RWPE1 (cell line): ENCODE measurements around the gene EXOSC10.
"Not testable (repeated sequence)": the region's sequence is repeated elsewhere in the genome, so short reads cannot be mapped to it uniquely, and the experiment has no call there.

Source experiments
- CTCF ChIA-PET: fragments of 350-600 bp; sonication (Branson Sonifier 250); formaldehyde crosslinking; extraction: SDS; loops from one replicate; lab custom pipeline; 2021; lab: Yijun Ruan, JAX
- POLR2A ChIA-PET: fragments of 400-600 bp; formaldehyde crosslinking; extraction: SDS; loops from one replicate; lab custom pipeline; 2020; ENCODE audit warnings: antibody characterized with exemption; ENCODE audit not compliant: low non-redundant PET; lab: Yijun Ruan, JAX
- DNase-seq: peaks from one replicate; pipeline ENCODE4 v3.0.0; 2012; ENCODE audit warnings: low spot score
- H3K27ac ChIP-seq: fragments of 450-650 bp; 2 replicates; pipeline ENCODE4 v1.5.1; 2017
- TF ChIP-seq, protein P1 (sequence below): fragments of 450-650 bp; conservative IDR thresholded peaks from 2 replicates; pipeline ENCODE4 v1.5.1; 2017; ENCODE audit warnings: low read depth, mild to moderate bottlenecking

The EXOSC10 gene

GRCh38 chr1:11042995-11043874, 56.4 kb downstream of the EXOSC10 start:
- DNase-seq, result no peak
- POLR2A ChIA-PET, result no interaction called here
- CTCF ChIA-PET, result interaction anchor here (0.7 to 0.9 kb wide), 3 partner anchors 283 to 682 kb away, joined by 3 to 4 read pairs (median 3); no protein-coding TSS in a partner anchor
- H3K27ac ChIP-seq, result no peak overlapping the region
- TF ChIP-seq, protein P1, sequence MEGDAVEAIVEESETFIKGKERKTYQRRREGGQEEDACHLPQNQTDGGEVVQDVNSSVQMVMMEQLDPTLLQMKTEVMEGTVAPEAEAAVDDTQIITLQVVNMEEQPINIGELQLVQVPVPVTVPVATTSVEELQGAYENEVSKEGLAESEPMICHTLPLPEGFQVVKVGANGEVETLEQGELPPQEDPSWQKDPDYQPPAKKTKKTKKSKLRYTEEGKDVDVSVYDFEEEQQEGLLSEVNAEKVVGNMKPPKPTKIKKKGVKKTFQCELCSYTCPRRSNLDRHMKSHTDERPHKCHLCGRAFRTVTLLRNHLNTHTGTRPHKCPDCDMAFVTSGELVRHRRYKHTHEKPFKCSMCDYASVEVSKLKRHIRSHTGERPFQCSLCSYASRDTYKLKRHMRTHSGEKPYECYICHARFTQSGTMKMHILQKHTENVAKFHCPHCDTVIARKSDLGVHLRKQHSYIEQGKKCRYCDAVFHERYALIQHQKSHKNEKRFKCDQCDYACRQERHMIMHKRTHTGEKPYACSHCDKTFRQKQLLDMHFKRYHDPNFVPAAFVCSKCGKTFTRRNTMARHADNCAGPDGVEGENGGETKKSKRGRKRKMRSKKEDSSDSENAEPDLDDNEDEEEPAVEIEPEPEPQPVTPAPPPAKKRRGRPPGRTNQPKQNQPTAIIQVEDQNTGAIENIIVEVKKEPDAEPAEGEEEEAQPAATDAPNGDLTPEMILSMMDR, result no peak

- DNase-seq, result no peak
- ChIA-PET POLR2A (no interaction called here), CTCF (no interaction called here)
- TF ChIP-seq, protein P1, result no peak
- H3K27ac ChIP-seq, result no peak overlapping the region
Observed at GRCh38 chr1:11042065-11042464, 57.6 kb downstream of the EXOSC10 start.

GRCh38 chr1:11041048-11041447, 58.6 kb downstream of the EXOSC10 start:
- ChIA-PET POLR2A (no interaction called here), CTCF (no interaction called here)
- no peak overlapping the region for H3K27ac ChIP-seq
- TF ChIP-seq, protein P1, result no peak
- DNase-seq, result no peak

DNA sequence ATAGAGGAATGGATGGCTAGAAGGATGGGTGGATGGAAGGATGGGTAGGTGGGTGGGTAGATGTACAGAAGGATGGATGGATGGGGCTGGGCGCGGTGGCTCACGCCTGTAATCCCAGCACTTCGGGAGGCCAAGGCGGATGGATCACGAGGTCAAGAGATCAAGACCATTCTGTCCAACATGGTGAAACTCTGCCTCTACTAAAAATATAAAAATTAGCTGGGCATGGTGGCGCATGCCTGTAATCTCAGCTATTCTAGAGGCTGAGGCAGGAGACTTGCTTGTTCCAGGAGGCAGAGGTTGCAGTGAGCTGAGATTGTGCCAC, 59.6 kb downstream of the EXOSC10 start:
- POLR2A ChIA-PET, DNase-seq, H3K27ac ChIP-seq: not testable (repeated sequence)
- CTCF ChIA-PET, result interaction anchor here (0.9 kb wide), 1 partner anchor 21 kb away, joined by 3 read pairs; no protein-coding TSS in a partner anchor

DNA sequence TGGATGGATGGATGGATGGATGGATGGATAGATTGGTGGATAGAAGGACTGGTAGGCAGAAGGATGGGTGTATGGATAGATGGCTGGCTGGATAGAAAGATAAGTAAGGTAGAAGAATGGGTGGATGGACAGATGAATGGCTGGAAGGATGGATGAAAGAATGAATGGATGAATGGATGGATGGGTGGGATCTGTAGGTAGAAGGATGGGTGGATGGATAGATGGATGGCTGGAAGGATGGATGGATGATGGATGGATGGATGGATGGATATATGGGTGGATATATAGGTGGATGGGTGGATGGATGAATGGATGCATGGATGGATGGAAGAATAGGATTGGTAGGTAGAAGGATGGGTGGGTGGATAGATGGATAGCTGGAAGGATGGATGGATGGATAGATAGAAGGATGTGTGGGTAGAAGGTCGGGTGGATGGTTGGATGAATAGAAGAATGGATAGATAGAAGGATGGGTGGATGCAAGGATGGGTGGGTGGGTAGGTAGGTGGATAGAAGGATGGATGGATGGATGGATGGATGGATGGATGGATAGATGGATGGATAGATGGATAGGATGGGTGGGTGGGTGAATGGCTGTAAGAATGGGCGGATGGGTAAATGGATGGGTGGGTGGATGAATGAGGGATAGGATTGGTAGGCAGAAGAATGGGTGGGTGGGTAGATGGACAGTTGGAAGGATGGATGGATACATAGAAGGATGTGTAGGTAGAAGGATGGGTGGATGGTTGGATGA, 60.1 kb downstream of the EXOSC10 start:
- TF ChIP-seq, protein P1, result no peak
- ChIA-PET CTCF (interaction anchor here (0.6 to 0.9 kb wide), 3 partner anchors 21 to 606 kb away, joined by 3 to 6 read pairs (median 3); no protein-coding TSS in a partner anchor), POLR2A (no interaction called here)
- no peak for DNase-seq
- no peak overlapping the region for H3K27ac ChIP-seq

- TF ChIP-seq, protein P1, result peak; percentile 97
- no peak overlapping the region for H3K27ac ChIP-seq
- DNase-seq, result peak; percentile 78
- ChIA-PET POLR2A (no interaction called here), CTCF (interaction anchor here (0.5 to 2.5 kb wide), 57 partner anchors 9 to 929 kb away, joined by 3 to 22 read pairs (median 4); partner anchors contain the start of genes ANGPTL7, FBXO6, MASP2 and MTOR)
Observed at GRCh38 chr1:11037740-11038182, 61.9 kb downstream of the EXOSC10 start.

DNA sequence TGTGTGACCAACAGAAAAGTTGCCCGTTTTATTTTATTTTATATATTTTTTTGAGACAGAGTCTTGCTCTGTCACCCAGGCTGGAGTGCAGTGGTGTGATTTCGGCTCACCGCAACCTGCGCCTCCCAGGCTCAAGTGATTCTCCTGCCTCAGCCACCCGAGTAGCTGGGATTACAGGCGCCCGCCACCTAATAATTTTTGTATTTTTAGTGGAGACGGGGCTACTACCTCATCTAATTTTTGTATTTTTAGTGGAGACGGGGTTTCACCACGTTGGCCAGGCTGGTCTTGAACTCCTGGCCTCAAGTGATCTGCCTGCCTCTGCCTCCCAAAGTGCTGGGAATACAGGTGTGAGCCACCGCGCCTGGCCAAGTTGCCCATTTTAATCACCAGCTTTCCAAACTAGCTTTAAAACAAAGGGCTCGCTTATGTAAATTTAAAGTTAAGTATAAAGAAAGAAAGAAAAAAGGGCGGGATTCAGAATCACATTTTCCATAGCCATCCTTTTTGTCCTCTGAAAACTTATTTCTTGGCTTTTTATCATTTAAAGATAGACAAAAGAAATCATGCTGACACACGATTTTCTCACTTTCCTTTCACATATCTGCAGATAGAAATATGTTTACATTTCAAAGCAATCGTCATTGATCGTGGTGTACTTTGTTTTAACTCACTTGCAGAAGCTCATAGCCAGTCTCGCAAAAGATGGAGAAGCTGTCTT, 62.5 kb downstream of the EXOSC10 start:
- H3K27ac ChIP-seq, DNase-seq, POLR2A ChIA-PET: not testable (repeated sequence)
- CTCF ChIA-PET, result interaction anchor here (0.5 to 2.5 kb wide), 42 partner anchors 10 to 784 kb away, joined by 3 to 22 read pairs (median 4); partner anchors contain the start of genes ANGPTL7, FBXO6 and MTOR
